Stomach smooth muscle (tissue), 2 donors: ENCODE data around the gene GRPEL1.
A peak's percentile ranks its signal among the peaks of the same experiment; 100 is the strongest.
"Not testable (repeated sequence)": the region's sequence is repeated elsewhere in the genome, so short reads cannot be mapped to it uniquely, and the experiment has no call there.

Source experiments
- H3K27ac ChIP-seq: one replicate; pipeline ENCODE4 v1.7.0; 2013; ENCODE audit warnings: mild to moderate bottlenecking, low read length, inconsistent platforms
- H3K27me3 ChIP-seq, 2 donors: one replicate each; pipeline ENCODE4 v1.7.0; 2013; ENCODE audit warnings: low read length in 2 of 2; ENCODE audit not compliant: insufficient read depth in 2 of 2, control insufficient read depth in 1 of 2
- H3K36me3 ChIP-seq, 2 donors: one replicate each; pipeline ENCODE4 v1.7.0; 2013; ENCODE audit warnings: low read length in 2 of 2; ENCODE audit not compliant: control insufficient read depth in 2 of 2, insufficient read depth in 2 of 2
- H3K4me1 ChIP-seq: one replicate; pipeline ENCODE4 v1.7.0; 2013; ENCODE audit warnings: low read length; ENCODE audit not compliant: control insufficient read depth, insufficient read depth
- H3K4me3 ChIP-seq, 2 donors: one replicate each; pipeline ENCODE4 v1.7.0; 2013; ENCODE audit warnings: low read length in 2 of 2
- H3K9ac ChIP-seq, 2 donors: one replicate each; pipeline ENCODE4 v1.7.0; 2013; ENCODE audit warnings: low read length in 2 of 2, mild to moderate bottlenecking in 1 of 2
- H3K9me3 ChIP-seq, 2 donors: one replicate each; pipeline ENCODE4 v1.7.0; 2013; ENCODE audit warnings: low read length in 2 of 2; ENCODE audit not compliant: control insufficient read depth in 2 of 2
- donor health status: healthy.
- donor health status: Pancreatic carcinoma.

The GRPEL1 gene

DNA sequence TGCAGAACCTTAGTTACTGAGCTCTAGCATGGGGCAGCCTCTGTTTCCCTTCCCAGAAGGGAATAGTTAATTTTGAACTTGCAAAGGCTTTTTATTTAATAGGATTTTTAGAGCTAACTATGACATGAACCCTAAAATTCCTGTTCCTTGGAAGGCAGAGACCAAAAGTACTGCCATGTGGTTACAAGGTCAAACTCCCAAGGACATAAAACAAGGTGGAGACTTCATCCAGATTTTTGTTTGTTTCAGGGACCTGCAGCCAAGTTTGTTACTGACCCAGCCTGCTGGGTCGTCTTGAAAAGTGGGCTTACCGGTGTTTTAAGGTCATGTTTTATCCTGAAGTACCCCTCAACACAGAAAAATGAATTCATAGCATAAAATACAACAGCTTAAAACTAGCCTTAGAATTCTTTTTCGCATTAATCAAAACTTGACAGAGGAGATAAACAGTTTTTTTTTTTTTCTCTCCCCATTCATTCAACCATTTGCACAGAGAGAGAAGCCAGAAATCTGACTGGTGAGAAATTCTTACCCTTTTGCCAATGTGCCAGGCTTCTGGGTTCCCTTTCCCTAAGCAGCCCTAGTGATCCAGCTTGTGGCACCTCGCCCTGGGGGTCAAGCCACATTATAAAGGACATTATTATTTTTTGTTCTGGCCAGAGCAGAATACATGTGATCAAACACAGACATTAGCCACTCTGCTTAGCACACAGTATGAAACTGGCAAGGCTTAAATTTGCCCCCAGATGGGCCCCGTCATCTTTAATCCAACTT lies 21.5 kb upstream of the GRPEL1 start:
- Histone ChIP-seq H3K36me3 (no peaks in the 10 kb centered on the region), H3K27ac (peak overlapping the region; percentile 37)

DNA sequence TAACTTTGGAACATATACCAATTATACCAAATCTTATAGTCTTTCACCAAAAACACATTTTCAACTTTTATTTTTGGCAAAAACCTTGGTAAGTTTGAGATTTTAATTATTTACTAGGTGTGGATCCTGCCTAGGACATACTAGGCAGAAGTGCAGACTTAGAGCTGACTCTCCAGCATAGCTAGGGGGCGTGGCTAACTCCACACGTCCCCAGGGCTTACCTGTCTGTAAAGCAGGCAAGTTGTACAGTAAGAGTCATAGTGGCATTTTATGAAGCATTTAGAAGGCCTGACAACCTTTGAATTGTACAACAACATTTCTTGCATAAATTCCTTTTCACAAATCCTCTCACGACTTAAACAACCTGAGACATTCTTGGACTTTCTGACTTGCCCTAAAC lies 19.2 kb upstream of the GRPEL1 start:
- peaks cover 9% of the 10 kb centered on the region for H3K4me1 ChIP-seq

More for the DNA sequence above, 21.5 kb upstream of the GRPEL1 start:
- H3K9ac ChIP-seq, result no peak overlapping the region
- no peaks in the 10 kb centered on the region for H3K27me3 ChIP-seq
- H3K4me1 ChIP-seq, result peaks cover 9% of the 10 kb centered on the region
- no peaks in the 10 kb centered on the region for H3K9me3 ChIP-seq
- peak overlapping the region in 1 of 2 donors; percentile 8 for H3K4me3 ChIP-seq

DNA sequence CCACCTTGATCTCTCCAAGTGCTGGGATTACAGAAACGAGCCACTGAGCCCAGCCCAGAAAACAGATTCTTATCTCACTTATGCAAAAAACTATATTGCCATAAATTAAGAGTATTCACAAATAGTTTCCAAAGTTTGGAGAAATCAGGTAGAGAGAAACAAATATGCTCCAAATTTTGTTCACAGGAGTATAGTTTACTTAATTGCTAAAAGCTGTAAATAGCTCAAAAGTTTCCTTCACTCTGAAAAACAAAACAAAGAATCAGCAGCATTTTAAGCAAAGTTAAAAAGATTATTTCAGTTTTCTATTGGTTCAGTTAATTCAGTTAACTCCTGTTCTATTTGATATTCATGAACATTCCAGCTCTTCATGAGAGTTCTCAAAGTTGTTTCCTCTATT lies 18.5 kb upstream of the GRPEL1 start:
- H3K27me3 ChIP-seq, result peaks cover 3 to 6% of the 10 kb centered on the region in 2 donors
- H3K4me3 ChIP-seq, result no peak overlapping the region
- no peaks in the 10 kb centered on the region for H3K9me3 ChIP-seq
- H3K9ac ChIP-seq, result no peak overlapping the region
- H3K27ac ChIP-seq, result no peak overlapping the region
- H3K4me1 ChIP-seq, result peaks cover 9% of the 10 kb centered on the region
- H3K36me3 ChIP-seq, result no peaks in the 10 kb centered on the region

More for the DNA sequence above, 19.2 kb upstream of the GRPEL1 start:
- Histone ChIP-seq H3K9ac (no peak overlapping the region), H3K36me3 (no peaks in the 10 kb centered on the region), H3K4me3 (no peak overlapping the region), H3K27me3 (peaks cover 3 to 6% of the 10 kb centered on the region in 2 donors), H3K9me3 (no peaks in the 10 kb centered on the region), H3K27ac (no peak overlapping the region)

DNA sequence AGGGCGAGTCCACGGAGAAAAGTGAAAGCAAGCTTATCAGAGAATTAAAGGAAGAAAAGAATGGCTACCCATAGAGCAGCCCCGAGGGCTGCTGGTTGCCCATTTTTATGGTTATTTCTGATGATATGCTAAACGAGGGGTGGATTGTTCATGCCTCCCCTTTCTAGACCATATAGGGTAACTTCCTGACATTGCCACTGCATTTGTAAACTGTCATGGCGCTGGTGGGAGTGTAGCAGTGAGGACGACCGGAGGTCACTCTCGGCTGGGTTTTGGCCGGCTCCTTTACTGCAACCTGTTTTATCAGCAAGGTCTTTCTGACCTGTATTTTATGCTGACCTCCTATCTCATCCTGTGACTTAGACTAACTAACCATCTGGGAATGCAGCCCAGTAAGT lies 16.7 kb upstream of the GRPEL1 start:
- not testable (repeated sequence) for H3K4me1 ChIP-seq, H3K27ac ChIP-seq, H3K9me3 ChIP-seq, H3K36me3 ChIP-seq, H3K27me3 ChIP-seq, H3K9ac ChIP-seq
- peak overlapping the region in 1 of 2 donors; percentile 44 for H3K4me3 ChIP-seq

DNA sequence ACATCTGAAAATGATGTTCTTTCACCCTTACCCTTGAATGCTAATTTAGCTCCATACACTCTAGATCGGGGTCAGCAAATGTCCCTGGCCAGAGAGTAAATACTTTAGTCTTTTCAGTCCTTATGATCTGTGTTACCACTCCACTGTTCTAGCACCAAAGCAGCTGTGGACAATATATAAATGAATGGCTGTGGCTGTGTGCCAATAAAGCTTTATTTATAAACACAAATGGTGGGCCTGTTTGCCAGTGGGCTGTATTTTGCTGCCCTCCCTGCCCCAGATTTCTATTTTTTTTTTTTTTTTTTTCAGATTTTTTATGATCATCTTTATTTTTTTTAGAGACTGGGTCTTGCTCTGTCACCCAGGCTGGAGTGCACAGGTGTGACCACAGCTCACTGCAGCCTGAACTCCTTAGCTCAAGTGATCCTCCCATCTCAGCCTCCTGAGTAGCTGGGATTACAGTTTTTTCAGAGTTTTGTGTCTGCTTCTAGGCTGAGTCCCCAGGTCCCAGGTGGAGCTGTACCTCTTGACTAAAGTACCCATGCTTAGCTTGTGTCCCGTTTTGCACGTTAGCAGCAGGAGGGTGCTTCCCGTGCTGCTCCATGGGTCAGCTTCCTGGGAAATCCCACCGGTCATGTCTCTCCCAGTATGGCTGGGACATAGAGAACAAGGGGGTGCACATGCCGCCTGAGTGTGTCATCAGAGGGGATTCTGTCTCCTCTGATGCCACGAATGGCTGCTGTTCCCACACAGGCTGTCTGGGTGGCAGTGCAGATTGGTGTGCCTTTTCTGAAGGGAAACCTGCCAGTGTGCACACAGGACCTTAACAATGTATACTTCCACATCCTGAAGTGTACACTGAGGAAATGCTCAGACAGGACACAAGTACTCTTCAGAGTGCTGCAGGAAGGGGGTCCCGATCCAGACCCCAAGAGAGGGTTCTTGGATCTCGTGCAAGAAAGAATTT lies 16.0 kb upstream of the GRPEL1 start:
- peak overlapping the region in 1 of 2 donors; percentile 44 for H3K4me3 ChIP-seq
- H3K27ac ChIP-seq, result no peak overlapping the region
- H3K36me3 ChIP-seq, result no peaks in the 10 kb centered on the region
- H3K27me3 ChIP-seq, result peaks cover 3 to 6% of the 10 kb centered on the region in 2 donors
- H3K4me1 ChIP-seq, result no peaks in the 10 kb centered on the region
- no peak overlapping the region for H3K9ac ChIP-seq
- H3K9me3 ChIP-seq, result no peaks in the 10 kb centered on the region

DNA sequence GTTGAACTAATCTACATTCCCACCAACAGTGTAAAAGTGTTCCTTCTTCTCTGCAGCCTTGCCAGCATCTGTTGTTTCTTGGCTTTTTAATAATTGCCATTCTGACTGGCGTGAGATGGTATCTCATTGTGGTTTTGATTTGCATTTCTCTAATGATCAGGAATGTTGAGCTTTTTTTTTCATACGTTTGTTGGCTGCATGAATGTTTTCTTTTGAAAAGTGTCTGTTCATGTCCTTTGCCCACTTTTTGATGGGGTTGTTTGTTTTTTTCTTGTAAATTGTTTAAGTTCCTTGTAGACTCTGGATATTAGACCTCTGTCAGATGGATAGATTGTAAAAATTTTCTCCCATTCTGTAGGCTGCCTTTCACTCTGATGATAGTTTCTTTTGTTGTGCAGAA lies 12.0 kb upstream of the GRPEL1 start:
- not testable (repeated sequence) for H3K4me3 ChIP-seq, H3K4me1 ChIP-seq, H3K9ac ChIP-seq, H3K27me3 ChIP-seq, H3K9me3 ChIP-seq, H3K36me3 ChIP-seq, H3K27ac ChIP-seq

DNA sequence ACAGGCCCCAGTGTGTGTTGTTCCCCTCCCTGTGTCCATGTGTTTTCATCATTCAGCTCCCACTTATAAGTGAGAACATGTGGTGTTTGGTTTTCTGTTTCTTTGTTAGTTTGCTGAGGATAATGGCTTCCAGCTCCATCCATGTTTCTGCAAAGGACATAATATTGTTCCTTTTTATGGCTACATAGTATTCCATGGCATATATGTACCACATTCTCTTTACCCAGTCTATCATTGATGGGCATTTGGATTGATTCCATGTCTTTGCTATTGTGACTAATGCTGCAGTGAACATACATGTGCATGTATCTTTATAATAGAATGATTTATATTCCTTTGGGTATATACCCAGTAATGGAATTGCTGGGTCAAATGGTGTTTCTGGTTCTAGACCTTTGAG lies 11.6 kb upstream of the GRPEL1 start:
- not testable (repeated sequence) for H3K9me3 ChIP-seq, H3K4me3 ChIP-seq, H3K36me3 ChIP-seq, H3K27ac ChIP-seq, H3K9ac ChIP-seq, H3K4me1 ChIP-seq, H3K27me3 ChIP-seq

DNA sequence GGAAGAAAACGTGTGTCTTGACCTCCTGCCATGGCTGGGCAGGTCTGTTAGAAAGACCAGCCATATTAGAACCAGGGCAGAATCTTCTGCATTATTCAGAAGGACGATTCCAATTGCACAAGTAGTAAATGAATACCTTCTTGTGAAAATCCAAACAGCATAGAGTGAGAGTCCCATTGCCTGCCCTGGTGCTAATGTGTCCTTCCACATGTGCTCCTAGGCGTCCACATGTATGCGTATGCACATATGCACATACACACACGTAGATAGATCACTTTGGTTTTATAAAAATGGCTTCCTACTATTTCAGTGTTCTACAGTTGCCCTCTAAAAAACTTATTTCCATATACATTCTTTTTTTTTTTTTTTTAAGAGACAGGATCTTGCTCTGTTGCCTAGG lies 10.2 kb upstream of the GRPEL1 start:
- H3K27me3 ChIP-seq, result no peaks in the 10 kb centered on the region
- H3K36me3 ChIP-seq, result no peaks in the 10 kb centered on the region
- H3K9me3 ChIP-seq, result no peaks in the 10 kb centered on the region
- H3K27ac ChIP-seq, result no peak overlapping the region
- H3K4me1 ChIP-seq, result no peaks in the 10 kb centered on the region
- H3K4me3 ChIP-seq, result no peak overlapping the region
- no peak overlapping the region for H3K9ac ChIP-seq

DNA sequence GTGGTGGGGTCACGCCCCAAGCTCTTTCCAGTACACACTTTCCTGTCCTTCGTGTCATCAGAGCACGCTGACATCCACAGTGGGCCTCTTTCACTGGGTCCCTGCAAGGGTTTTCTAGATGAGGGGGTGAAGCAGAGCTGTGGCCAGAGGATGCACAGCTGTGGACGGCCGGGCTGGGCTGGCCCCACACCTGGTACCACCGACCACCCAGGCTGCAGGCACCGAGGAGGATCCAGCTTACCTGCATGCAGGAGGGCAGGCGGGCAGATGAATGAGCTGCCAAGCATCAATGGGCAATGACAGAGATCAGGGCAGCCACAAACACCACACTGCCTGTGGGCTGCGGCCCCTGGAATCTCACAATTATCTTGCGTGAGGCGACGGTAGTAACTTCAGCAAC lies 9.5 kb upstream of the GRPEL1 start:
- no peak overlapping the region for H3K9ac ChIP-seq
- no peak overlapping the region for H3K4me3 ChIP-seq
- H3K27ac ChIP-seq, result no peak overlapping the region
- no peaks in the 10 kb centered on the region for H3K36me3 ChIP-seq
- H3K4me1 ChIP-seq, result no peaks in the 10 kb centered on the region
- no peaks in the 10 kb centered on the region for H3K27me3 ChIP-seq
- no peaks in the 10 kb centered on the region for H3K9me3 ChIP-seq

DNA sequence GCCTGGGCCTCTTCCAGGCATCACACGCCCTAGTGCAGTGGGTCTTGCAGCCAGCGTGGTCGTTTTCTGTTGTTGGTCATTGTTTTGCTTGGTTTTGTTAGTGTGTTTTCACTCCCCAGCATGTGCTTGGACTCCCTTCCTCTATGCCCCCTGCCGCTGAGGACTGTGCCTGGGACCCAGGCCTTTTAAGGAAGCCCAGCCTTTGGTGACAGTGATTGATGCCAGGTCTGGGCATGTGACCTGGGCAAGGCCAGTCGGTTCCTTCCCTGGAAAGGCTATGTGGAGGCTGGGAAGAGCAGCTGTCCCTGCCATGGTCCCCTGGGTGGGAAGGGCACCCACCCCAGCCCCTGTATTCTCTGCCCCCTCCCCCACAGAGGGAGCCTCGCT lies 8.8 kb upstream of the GRPEL1 start:
- Histone ChIP-seq H3K27me3 (no peaks in the 10 kb centered on the region), H3K27ac (no peak overlapping the region), H3K9ac (no peak overlapping the region), H3K4me1 (no peaks in the 10 kb centered on the region), H3K9me3 (no peaks in the 10 kb centered on the region), H3K4me3 (no peak overlapping the region), H3K36me3 (no peaks in the 10 kb centered on the region)
